Amniotic epithelial cell (primary cell): Measurements from ENCODE around the gene TTF2.
"Not testable (repeated sequence)": the region's sequence is repeated elsewhere in the genome, so short reads cannot be mapped to it uniquely, and the experiment has no call there.

Source experiments
- DNase-seq: peaks from one replicate; pipeline ENCODE4 v3.0.0-alpha.2; 2010; ENCODE audit warnings: low read depth

TTF2 gene

GRCh38 chr1:117093870-117094621 lies 33.9 kb downstream of the TTF2 start:
- peak; percentile 75 for DNase-seq

GRCh38 chr1:117094841-117095604 lies 34.9 kb downstream of the TTF2 start:
- peak; percentile 49 for DNase-seq

- DNase-seq = no peak
These were observed 36.9 kb downstream of the TTF2 start for GRCh38 chr1:117096951-117097408.

DNA sequence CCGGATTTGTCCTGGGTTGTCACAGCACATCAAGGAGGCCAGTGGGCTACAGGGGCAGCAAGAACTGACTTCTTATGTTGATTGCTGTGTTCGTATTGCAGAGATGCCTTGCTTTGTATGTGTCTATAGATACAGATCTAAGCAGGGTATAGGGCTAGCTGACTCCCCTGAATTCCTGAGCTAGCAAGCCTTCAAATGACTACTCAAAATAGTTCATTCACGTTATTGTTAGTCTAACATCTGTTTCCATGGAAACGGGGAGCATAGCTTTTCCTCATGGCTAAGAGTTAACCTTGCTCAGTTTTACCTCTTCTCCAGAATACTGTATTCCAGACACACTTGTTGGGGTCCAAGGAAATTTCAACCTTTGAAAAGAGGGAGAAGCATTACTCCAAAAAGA lies 37.3 kb downstream of the TTF2 start:
- no peak for DNase-seq

DNA sequence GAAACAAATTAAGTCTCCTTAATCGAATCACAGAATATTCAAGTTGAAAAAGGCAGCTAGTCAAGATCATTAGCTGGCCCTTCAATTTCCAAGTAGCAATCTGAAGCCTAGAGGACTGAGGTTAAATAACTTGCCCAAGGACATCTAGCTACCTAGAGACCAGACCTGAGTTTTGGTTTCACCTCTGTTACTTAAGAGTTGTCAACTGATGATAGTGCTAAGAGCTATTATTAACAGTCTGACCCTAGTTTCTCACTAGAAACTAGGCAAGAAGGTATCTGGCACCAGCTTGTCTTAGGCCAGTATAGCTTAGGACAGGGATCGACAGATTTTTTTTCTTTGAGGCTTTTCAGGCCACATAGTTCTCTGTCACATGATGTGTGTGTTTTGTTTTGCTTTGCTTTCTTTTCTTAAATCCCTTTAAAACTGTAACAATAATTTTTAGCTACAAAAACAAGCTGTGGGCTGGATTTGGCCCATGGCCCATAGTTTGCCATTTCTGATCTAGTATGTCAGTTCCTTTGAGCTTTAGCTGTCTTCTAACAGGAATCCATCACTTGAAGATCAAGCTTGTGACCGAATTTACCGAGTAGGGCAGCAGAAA lies 38.3 kb downstream of the TTF2 start:
- no peak for DNase-seq

- DNase-seq = no peak
These were observed 41.2 kb downstream of the TTF2 start for GRCh38 chr1:117101334-117101733.

DNA sequence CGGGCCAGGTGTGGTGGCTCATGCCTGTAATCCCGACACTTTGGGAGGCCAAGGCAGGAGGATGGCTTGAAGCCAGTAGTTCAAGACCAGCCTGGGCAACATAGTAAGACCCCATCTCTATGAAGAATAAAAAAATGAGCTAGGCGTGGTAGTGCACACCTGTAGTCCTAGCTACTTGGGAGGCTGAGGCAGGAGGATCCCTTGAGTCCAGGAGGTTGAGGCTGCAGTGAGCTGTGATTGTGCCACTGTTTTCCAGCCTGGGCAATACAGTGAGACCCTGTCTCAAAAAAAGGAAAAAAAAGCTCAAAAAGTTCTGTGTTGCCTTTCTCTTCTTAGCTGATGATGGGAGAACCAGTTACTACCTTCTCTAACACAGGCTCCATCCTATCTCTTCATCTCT lies 41.7 kb downstream of the TTF2 start:
- not testable (repeated sequence) for DNase-seq

DNA sequence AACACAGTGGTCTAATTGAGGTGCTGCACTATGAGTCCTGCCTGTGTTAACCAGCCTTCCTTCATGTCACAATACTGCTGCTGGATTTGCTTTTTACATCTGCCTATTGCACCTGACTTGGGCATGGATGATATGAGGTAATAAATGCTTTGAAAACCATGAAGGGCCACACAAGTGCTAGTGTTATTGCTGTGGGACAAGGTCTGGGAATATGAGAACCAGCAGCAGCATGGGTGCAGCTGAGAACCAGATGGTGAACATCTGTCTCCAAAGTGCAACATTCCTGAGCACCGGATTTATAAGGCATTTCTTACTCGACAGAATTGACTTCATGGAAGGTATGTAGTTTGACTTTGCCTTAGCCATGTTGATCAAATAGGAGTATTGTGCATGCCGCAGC lies 44.9 kb downstream of the TTF2 start:
- no peak for DNase-seq

GRCh38 chr1:117105722-117106121 lies 45.6 kb downstream of the TTF2 start:
- no peak for DNase-seq

- DNase-seq = peak; percentile 31
These were observed 46.4 kb downstream of the TTF2 start for GRCh38 chr1:117106478-117106877.

GRCh38 chr1:117107364-117107763 lies 47.2 kb downstream of the TTF2 start:
- no peak for DNase-seq

GRCh38 chr1:117110774-117111173 lies 50.6 kb downstream of the TTF2 start:
- DNase-seq = peak; percentile 11

GRCh38 chr1:117112047-117112717 lies 52.1 kb downstream of the TTF2 start:
- no peak for DNase-seq

DNA sequence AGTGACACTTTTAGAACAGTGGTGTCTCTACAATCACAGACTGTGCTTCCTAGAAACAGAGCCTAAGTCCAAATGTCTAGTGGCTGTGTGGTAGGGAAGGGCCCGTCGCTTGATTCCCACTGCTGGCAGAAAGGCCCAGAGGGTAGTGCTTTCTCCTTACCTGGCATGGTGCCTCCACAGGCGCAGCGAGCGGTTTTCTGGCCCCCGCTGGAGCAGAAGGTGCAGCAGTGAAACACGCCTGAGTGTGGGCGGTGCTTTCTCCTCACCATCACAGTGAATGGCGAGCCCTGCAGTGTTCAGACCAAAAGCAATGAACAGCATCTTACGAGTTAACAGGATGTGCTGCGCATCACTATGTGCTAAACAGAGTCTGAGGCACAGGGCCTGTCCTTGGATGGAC lies 53.1 kb downstream of the TTF2 start:
- DNase-seq = no peak

DNA sequence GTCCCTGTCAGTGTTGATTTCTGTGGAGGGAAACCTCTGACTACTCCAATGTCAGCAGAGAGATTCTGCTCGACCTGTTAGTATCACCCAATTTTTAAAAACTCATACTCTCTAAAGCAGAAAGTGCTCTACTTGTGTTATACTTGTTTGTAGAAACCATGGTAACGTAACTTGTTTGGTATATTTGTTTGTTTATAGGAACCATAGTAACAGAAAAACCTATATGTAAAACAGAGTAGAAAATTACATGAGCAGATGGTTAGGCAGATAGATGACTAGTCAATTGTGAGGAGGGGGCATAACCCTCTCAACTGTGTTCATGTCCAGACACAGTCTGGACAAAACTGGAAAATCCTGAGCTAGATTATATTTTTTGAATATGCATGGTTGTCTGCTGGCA lies 54.8 kb downstream of the TTF2 start:
- no peak for DNase-seq

DNA sequence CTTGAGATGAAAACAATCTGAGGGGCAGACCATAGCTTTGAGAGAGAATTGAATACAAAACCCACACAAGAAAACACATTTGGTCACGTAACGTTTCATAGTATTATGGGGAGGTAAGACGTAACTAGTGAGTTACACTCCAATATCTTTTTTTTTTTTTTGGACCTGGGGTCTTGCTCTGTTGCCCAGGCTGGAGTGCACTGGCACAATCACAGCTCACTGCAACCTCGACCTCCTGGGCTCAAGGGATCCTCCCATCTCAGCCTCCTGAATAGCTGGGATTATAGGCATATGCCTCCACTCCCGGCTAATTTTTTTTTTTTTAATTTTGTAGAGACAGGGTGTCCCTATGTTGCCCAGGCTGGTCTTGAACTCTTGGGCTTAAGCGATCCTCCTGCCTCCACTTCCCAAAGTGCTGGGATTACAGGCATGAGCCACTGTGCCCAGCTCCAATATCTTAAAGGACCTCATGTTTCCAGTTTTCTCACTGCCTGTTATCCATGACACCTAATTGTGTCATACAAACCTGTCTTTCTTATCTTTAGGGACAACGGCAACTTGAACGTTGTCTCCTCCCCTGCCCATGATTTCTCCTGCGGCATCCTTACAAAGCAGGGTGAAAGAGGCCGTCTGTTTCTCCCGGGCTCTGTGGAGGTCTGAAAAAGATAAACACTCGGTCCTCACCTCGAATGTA lies 56.1 kb downstream of the TTF2 start:
- DNase-seq = no peak

DNA sequence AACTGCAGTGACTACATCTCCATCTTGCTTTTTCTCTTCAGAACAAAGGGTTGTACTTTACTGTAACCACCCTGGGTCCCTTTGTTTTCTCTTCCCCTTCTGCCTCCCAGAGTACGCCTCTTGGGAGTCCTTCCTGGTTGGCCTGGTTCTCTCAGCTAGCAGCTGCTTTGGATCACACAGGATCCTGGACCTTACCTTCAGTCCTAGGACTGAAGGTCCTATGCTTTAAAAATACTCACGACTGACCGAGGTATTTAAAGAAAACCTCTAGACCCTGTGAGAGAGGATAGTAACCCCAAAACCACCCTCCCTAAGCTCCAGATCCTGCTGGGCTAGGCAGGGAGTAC lies 56.6 kb downstream of the TTF2 start:
- DNase-seq = no peak

- DNase-seq = no peak
These were observed 57.6 kb downstream of the TTF2 start for GRCh38 chr1:117117697-117118096.

- DNase-seq = no peak
These were observed 58.0 kb downstream of the TTF2 start for GRCh38 chr1:117118137-117118536.

- DNase-seq = not testable (repeated sequence)
These were observed 59.0 kb downstream of the TTF2 start for GRCh38 chr1:117119144-117119543.

- DNase-seq = peak; percentile 38
These were observed 60.9 kb downstream of the TTF2 start for GRCh38 chr1:117120774-117121588.
